Calu3 (cell line): Measurements from ENCODE around the gene PPP1R14C. TPM values are rescaled to one million over a fixed set of nuclear protein-coding genes. Genes with fewer than 3 reads are reported as not detected.

Source experiments
- BruUV-seq: library from RNA; stranded (reverse); fragments of 400-500 nt; replicated peaks from 2 replicates; lab custom pipeline; 2021; lab: Mats Ljungman, UMichigan
- CTCF ChIA-PET: fragments of 300-600 bp; sonication (Branson Sonifier 250); formaldehyde crosslinking; loops from one replicate; lab custom pipeline; 2022; ENCODE audit warnings: antibody characterized with exemption; lab: Charles Lee
- DNase-seq: peaks from one replicate; pipeline ENCODE4 v3.0.0; 2022
- H3K27ac Mint-ChIP-seq: one replicate; pipeline ENCODE4 v1.8.0; 2022; ENCODE audit warnings: mixed read lengths; ENCODE audit not compliant: unreplicated experiment
- H3K27me3 Mint-ChIP-seq: one replicate; pipeline ENCODE4 v1.8.0; 2022; ENCODE audit warnings: mixed read lengths; ENCODE audit not compliant: unreplicated experiment
- H3K36me3 Mint-ChIP-seq: one replicate; pipeline ENCODE4 v1.8.0; 2022; ENCODE audit warnings: mild to moderate bottlenecking, moderate library complexity, mixed read lengths; ENCODE audit not compliant: insufficient read depth, unreplicated experiment
- H3K4me1 Mint-ChIP-seq: one replicate; pipeline ENCODE4 v1.8.0; 2022; ENCODE audit warnings: mild to moderate bottlenecking, low read depth, mixed read lengths; ENCODE audit not compliant: unreplicated experiment
- H3K4me3 Mint-ChIP-seq: one replicate; pipeline ENCODE4 v1.8.0; 2022; ENCODE audit warnings: mild to moderate bottlenecking, low read depth, moderate library complexity, mixed read lengths; ENCODE audit not compliant: unreplicated experiment
- H3K9me3 Mint-ChIP-seq: one replicate; pipeline ENCODE4 v1.8.0; 2022; ENCODE audit warnings: low read depth, mixed read lengths; ENCODE audit not compliant: unreplicated experiment
- CTCF ChIP-seq: fragments of 200-600 bp; IDR thresholded peaks from one replicate; pipeline ENCODE4 v1.8.0; 2022; ENCODE audit warnings: antibody characterized with exemption; ENCODE audit not compliant: unreplicated experiment
- intact Hi-C: fragments of 100-400 bp; cut with micrococcal nuclease; formaldehyde crosslinking; loops from one replicate; pipeline ENCODE4 v1.10.0; 2022; ENCODE audit not compliant: unreplicated experiment
- total RNA-seq: library from RNA; stranded (reverse); gene quantifications from 2 replicates; pipeline ENCODE4 v1.2.3, GENCODE V29; 2022

The PPP1R14C gene
- total RNA-seq, 1 experiment from 2014 or later, result 3.6 TPM

- no TSS peak for BruUV-seq
- Mint-ChIP-seq H3K27me3 (no peaks in the 10 kb centered on the region), H3K9me3 (no peaks in the 10 kb centered on the region), H3K4me1 (no peaks in the 10 kb centered on the region), H3K27ac (no peak overlapping the region), H3K36me3 (no peaks in the 10 kb centered on the region), H3K4me3 (no peak overlapping the region)
- intact Hi-C loops, result no loop called here
- CTCF ChIA-PET, result no interaction called here
- DNase-seq, result no peak
- no peak for TF ChIP-seq CTCF
Measured at GRCh38 chr6:150169181-150169580, 26.3 kb downstream of the PPP1R14C start.

- Mint-ChIP-seq H3K27ac (no peak overlapping the region), H3K9me3 (no peaks in the 10 kb centered on the region), H3K4me3 (no peak overlapping the region), H3K4me1 (no peaks in the 10 kb centered on the region), H3K27me3 (no peaks in the 10 kb centered on the region), H3K36me3 (no peaks in the 10 kb centered on the region)
- intact Hi-C loops, result no loop called here
- TF ChIP-seq CTCF, result no peak
- DNase-seq, result no peak
- CTCF ChIA-PET, result no interaction called here
- BruUV-seq, result no TSS peak
Measured at GRCh38 chr6:150169609-150170008, 26.8 kb downstream of the PPP1R14C start.

- no peak for DNase-seq
- BruUV-seq, result no TSS peak
- H3K4me3 Mint-ChIP-seq, result no peak overlapping the region
- peaks cover 9% of the 10 kb centered on the region for H3K4me1 Mint-ChIP-seq
- no peak for TF ChIP-seq CTCF
- no peaks in the 10 kb centered on the region for H3K36me3 Mint-ChIP-seq
- no peaks in the 10 kb centered on the region for H3K9me3 Mint-ChIP-seq
- no peak overlapping the region for H3K27ac Mint-ChIP-seq
- no peaks in the 10 kb centered on the region for H3K27me3 Mint-ChIP-seq
- CTCF ChIA-PET, result no interaction called here
- intact Hi-C loops, result no loop called here
Measured at GRCh38 chr6:150172929-150173328, 30.1 kb downstream of the PPP1R14C start.

- TF ChIP-seq CTCF, result no peak
- intact Hi-C loops, result loop anchor here (1.0 kb wide), 1 partner anchor 24 kb away; no protein-coding TSS in a partner anchor
- no TSS peak for BruUV-seq
- Mint-ChIP-seq H3K9me3 (no peaks in the 10 kb centered on the region), H3K27ac (no peak overlapping the region), H3K4me3 (no peak overlapping the region), H3K36me3 (no peaks in the 10 kb centered on the region), H3K27me3 (no peaks in the 10 kb centered on the region), H3K4me1 (peaks cover 9% of the 10 kb centered on the region)
- CTCF ChIA-PET, result no interaction called here
- DNase-seq, result no peak
Measured at GRCh38 chr6:150175586-150176151, 32.8 kb downstream of the PPP1R14C start.
